Measurements from ENCODE around the gene MED8.

MED8 gene

DNA sequence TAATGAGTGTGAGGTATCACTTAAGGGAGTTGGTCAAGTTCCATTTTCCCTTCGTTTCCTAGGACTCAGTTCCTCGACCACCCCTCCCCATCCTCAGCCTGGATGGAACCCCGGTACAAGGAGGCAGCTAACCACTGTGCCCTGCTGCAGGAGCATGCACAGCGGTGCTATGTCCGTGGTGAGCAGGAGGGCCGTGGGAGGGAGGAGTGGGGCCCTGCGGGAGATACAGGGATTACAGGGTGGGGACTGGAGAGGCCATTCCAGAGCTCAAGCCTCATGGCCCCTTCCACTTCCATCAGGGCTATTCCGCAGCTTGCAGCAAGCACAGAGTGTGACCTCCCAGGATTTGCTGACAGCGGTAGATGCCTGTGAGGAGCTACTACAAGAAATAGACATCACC, 38.3 kb upstream of the MED8 start:
- DNase-seq: no peak
- H3K9me2 ChIP-seq (replicated peaks; ENCODE audit: insufficient read depth, low read length): no peaks in the 10 kb centered on the region
- no peak overlapping the region for H3K4me3 ChIP-seq (ENCODE audit: low read length)
- no peak overlapping the region for H3K27ac ChIP-seq (ENCODE audit: low read length)
- H4K20me1 ChIP-seq (ENCODE audit: insufficient read depth, low read length): no peaks in the 10 kb centered on the region
- no peak overlapping the region for H2AFZ ChIP-seq (ENCODE audit: low read length)
- no peak overlapping the region for H3K9ac ChIP-seq (ENCODE audit: low read length)
- TF ChIP-seq EZH2phosphoT487 (IDR thresholded peaks at IDR 0.05; ENCODE audit: low read length): no peak
- no peak for TF ChIP-seq EZH2 (optimal IDR thresholded peaks at IDR 0.05; ENCODE audit: low read depth, low read length)
- TF ChIP-seq, protein P1, sequence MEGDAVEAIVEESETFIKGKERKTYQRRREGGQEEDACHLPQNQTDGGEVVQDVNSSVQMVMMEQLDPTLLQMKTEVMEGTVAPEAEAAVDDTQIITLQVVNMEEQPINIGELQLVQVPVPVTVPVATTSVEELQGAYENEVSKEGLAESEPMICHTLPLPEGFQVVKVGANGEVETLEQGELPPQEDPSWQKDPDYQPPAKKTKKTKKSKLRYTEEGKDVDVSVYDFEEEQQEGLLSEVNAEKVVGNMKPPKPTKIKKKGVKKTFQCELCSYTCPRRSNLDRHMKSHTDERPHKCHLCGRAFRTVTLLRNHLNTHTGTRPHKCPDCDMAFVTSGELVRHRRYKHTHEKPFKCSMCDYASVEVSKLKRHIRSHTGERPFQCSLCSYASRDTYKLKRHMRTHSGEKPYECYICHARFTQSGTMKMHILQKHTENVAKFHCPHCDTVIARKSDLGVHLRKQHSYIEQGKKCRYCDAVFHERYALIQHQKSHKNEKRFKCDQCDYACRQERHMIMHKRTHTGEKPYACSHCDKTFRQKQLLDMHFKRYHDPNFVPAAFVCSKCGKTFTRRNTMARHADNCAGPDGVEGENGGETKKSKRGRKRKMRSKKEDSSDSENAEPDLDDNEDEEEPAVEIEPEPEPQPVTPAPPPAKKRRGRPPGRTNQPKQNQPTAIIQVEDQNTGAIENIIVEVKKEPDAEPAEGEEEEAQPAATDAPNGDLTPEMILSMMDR (IDR thresholded peaks at IDR 0.05; ENCODE audit: low read length): no peak
- no peaks in the 10 kb centered on the region for H3K4me1 ChIP-seq (ENCODE audit: low read length)
- H3K27me3 ChIP-seq (replicated peaks; ENCODE audit: insufficient read depth, low read length): no peaks in the 10 kb centered on the region
- H3K36me3 ChIP-seq (replicated peaks; ENCODE audit: insufficient read depth, low read length): no peaks in the 10 kb centered on the region; the same call in 1 of the 2 replicates
- no peaks in the 10 kb centered on the region for H3K9me3 ChIP-seq (replicated peaks; ENCODE audit: insufficient read depth, low read length)
- H3F3A ChIP-seq (ENCODE audit: insufficient read depth, low read length): no peaks in the 10 kb centered on the region
- no peaks in the 10 kb centered on the region for H3K79me2 ChIP-seq (ENCODE audit: low read length)
- H3K4me2 ChIP-seq (ENCODE audit: low read depth, low read length): no peak overlapping the region

DNA sequence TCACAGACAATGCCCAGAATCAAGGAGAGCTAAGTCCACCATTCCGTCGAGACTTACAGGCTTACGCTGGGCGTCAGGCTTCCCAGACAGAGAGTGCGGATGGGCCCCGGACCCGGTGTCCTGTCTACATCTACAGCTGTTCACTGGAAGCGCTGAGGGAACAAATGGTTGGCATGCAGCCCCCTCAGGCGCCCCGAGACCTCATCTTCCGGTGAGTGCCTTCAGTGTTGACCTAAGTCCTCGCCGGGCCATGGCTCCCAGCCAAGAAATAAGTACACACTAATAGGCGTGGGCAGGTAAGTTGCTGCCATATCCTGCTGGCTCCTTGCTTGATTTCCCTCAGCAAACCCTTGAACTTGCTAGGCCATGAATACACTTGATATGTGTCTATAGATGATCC, 37.9 kb upstream of the MED8 start:
- no peaks in the 10 kb centered on the region for H3K9me3 ChIP-seq (replicated peaks; ENCODE audit: insufficient read depth, low read length)
- no peaks in the 10 kb centered on the region for H3F3A ChIP-seq (ENCODE audit: insufficient read depth, low read length)
- no peaks in the 10 kb centered on the region for H4K20me1 ChIP-seq (ENCODE audit: insufficient read depth, low read length)
- no peaks in the 10 kb centered on the region; the same call in 1 of the 2 replicates for H3K36me3 ChIP-seq (replicated peaks; ENCODE audit: insufficient read depth, low read length)
- H3K4me2 ChIP-seq (ENCODE audit: low read depth, low read length): no peak overlapping the region
- H2AFZ ChIP-seq (ENCODE audit: low read length): no peak overlapping the region
- no peak overlapping the region for H3K27ac ChIP-seq (ENCODE audit: low read length)
- H3K79me2 ChIP-seq (ENCODE audit: low read length): no peaks in the 10 kb centered on the region
- no peaks in the 10 kb centered on the region for H3K9me2 ChIP-seq (replicated peaks; ENCODE audit: insufficient read depth, low read length)
- DNase-seq: no peak
- H3K4me3 ChIP-seq (ENCODE audit: low read length): no peak overlapping the region
- no peak for TF ChIP-seq EZH2 (optimal IDR thresholded peaks at IDR 0.05; ENCODE audit: low read depth, low read length)
- TF ChIP-seq, protein P1 (IDR thresholded peaks at IDR 0.05; ENCODE audit: low read length): no peak
- H3K27me3 ChIP-seq (replicated peaks; ENCODE audit: insufficient read depth, low read length): no peaks in the 10 kb centered on the region
- no peak overlapping the region for H3K9ac ChIP-seq (ENCODE audit: low read length)
- no peaks in the 10 kb centered on the region for H3K4me1 ChIP-seq (ENCODE audit: low read length)

DNA sequence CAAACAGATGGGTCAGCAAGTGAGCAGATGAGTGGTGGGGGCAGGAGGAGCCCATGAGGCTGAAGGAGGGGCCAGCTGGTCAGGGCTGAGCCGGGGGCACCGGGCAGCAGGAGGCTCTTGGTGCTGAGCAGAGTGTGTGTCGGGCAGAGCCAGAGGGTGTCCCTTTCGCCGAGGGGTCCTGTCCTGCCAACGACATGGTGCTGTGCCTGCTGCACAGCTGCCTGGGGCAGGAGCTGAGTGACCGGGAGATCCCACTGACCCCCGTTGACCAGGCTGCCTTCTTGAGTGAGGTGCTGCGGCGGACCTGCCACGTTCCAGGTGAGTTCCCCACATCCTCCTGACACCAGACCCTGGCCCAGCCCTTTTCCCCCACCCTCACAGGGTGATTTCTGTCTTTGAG, 36.6 kb upstream of the MED8 start:
- no peaks in the 10 kb centered on the region for H3K9me3 ChIP-seq (replicated peaks; ENCODE audit: insufficient read depth, low read length)
- H3K4me3 ChIP-seq (ENCODE audit: low read length): no peak overlapping the region
- H3K36me3 ChIP-seq (replicated peaks; ENCODE audit: insufficient read depth, low read length): no peaks in the 10 kb centered on the region; the same call in 1 of the 2 replicates
- H3K9me2 ChIP-seq (replicated peaks; ENCODE audit: insufficient read depth, low read length): no peaks in the 10 kb centered on the region
- no peaks in the 10 kb centered on the region for H3K79me2 ChIP-seq (ENCODE audit: low read length)
- no peaks in the 10 kb centered on the region for H3K27me3 ChIP-seq (replicated peaks; ENCODE audit: insufficient read depth, low read length)
- H3K4me1 ChIP-seq (ENCODE audit: low read length): no peaks in the 10 kb centered on the region
- H3K27ac ChIP-seq (ENCODE audit: low read length): no peak overlapping the region
- no peak for TF ChIP-seq EZH2phosphoT487 (IDR thresholded peaks at IDR 0.05; ENCODE audit: low read length)
- TF ChIP-seq EZH2 (optimal IDR thresholded peaks at IDR 0.05; ENCODE audit: low read depth, low read length): no peak
- TF ChIP-seq, protein P1 (IDR thresholded peaks at IDR 0.05; ENCODE audit: low read length): no peak
- H3K4me2 ChIP-seq (ENCODE audit: low read depth, low read length): no peak overlapping the region
- no peaks in the 10 kb centered on the region for H4K20me1 ChIP-seq (ENCODE audit: insufficient read depth, low read length)
- no peak for DNase-seq
- H3F3A ChIP-seq (ENCODE audit: insufficient read depth, low read length): no peaks in the 10 kb centered on the region
- no peak overlapping the region for H3K9ac ChIP-seq (ENCODE audit: low read length)
- no peak overlapping the region for H2AFZ ChIP-seq (ENCODE audit: low read length)
